Measurements from ENCODE around the gene ACKR3. TPM values are rescaled to one million over a fixed set of nuclear protein-coding genes. Genes with fewer than 3 reads are reported as not detected.

The ACKR3 gene
- total RNA-seq, 1 experiment from 2014 or later = not detected

DNA sequence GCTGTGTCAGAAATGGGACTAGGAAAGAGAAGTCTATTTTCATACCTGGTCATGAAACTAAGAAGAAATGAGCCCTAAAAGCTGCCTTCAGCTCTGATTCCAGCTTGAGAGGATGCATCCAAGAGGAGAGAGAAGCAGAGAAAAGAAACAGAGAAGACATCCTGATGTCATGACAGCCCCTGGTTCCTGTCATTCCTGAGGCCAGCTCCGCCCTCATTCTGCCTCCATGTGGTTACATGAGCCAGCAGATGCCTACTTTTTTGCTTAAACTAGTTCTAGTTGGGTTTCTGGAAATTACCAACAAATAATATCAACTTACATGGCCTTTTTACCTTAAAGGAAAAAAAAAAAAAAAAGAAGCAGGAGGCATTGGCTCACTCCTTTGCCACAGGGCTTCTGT, 14.1 kb upstream of the ACKR3 start:
- DNase-seq (ENCODE audit: low read depth, low spot score) (no peak), ATAC-seq (no peak)
- Histone ChIP-seq H3K27me3 (ENCODE audit: control insufficient read depth, insufficient read depth, low read length) (peaks cover 8% of the 10 kb centered on the region; the same call in 1 of the 2 replicates), H3K36me3 (ENCODE audit: control insufficient read depth, insufficient read depth, low read length) (no peaks in the 10 kb centered on the region), H3K27ac (ENCODE audit: low read length) (no peak overlapping the region), H3K9me3 (ENCODE audit: control insufficient read depth, insufficient read depth, low read depth, low read length) (no peaks in the 10 kb centered on the region), H3K4me3 (ENCODE audit: low read depth in 2 of 2, low read length in 2 of 2) (no peak overlapping the region), H3K4me1 (ENCODE audit: control insufficient read depth, insufficient read depth, low read length) (no peaks in the 10 kb centered on the region)
- CTCF ChIA-PET = no interaction called here
- POLR2A ChIA-PET = no interaction called here
- TF ChIP-seq, protein P1, sequence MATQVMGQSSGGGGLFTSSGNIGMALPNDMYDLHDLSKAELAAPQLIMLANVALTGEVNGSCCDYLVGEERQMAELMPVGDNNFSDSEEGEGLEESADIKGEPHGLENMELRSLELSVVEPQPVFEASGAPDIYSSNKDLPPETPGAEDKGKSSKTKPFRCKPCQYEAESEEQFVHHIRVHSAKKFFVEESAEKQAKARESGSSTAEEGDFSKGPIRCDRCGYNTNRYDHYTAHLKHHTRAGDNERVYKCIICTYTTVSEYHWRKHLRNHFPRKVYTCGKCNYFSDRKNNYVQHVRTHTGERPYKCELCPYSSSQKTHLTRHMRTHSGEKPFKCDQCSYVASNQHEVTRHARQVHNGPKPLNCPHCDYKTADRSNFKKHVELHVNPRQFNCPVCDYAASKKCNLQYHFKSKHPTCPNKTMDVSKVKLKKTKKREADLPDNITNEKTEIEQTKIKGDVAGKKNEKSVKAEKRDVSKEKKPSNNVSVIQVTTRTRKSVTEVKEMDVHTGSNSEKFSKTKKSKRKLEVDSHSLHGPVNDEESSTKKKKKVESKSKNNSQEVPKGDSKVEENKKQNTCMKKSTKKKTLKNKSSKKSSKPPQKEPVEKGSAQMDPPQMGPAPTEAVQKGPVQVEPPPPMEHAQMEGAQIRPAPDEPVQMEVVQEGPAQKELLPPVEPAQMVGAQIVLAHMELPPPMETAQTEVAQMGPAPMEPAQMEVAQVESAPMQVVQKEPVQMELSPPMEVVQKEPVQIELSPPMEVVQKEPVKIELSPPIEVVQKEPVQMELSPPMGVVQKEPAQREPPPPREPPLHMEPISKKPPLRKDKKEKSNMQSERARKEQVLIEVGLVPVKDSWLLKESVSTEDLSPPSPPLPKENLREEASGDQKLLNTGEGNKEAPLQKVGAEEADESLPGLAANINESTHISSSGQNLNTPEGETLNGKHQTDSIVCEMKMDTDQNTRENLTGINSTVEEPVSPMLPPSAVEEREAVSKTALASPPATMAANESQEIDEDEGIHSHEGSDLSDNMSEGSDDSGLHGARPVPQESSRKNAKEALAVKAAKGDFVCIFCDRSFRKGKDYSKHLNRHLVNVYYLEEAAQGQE (IDR thresholded peaks at IDR 0.05; ENCODE audit: insufficient read depth in 1 of 2, low read depth in 2 of 2, low read length in 1 of 2) = no peak
- TF ChIP-seq SIN3A (IDR thresholded peaks at IDR 0.05; ENCODE audit: borderline replicate concordance, insufficient read depth, low read depth, low read length) (no peak), POLR2AphosphoS5 (IDR thresholded peaks at IDR 0.05; ENCODE audit: low read depth, low read length) (no peak), TCF7L2 (IDR thresholded peaks at IDR 0.05; ENCODE audit: low read depth, low read length) (no peak)
- TF ChIP-seq, protein P2, sequence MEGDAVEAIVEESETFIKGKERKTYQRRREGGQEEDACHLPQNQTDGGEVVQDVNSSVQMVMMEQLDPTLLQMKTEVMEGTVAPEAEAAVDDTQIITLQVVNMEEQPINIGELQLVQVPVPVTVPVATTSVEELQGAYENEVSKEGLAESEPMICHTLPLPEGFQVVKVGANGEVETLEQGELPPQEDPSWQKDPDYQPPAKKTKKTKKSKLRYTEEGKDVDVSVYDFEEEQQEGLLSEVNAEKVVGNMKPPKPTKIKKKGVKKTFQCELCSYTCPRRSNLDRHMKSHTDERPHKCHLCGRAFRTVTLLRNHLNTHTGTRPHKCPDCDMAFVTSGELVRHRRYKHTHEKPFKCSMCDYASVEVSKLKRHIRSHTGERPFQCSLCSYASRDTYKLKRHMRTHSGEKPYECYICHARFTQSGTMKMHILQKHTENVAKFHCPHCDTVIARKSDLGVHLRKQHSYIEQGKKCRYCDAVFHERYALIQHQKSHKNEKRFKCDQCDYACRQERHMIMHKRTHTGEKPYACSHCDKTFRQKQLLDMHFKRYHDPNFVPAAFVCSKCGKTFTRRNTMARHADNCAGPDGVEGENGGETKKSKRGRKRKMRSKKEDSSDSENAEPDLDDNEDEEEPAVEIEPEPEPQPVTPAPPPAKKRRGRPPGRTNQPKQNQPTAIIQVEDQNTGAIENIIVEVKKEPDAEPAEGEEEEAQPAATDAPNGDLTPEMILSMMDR (IDR thresholded peaks at IDR 0.05) = no peak
- intact Hi-C loops (cut with micrococcal nuclease; ENCODE audit: unreplicated experiment) (loop anchor here (2.0 kb wide), 1 partner anchor 17 kb away; no protein-coding TSS in a partner anchor), in situ Hi-C loops (cut with HindIII; ENCODE audit: low pct_unique_long_range_greater_than_20kb, low sequenced_read_pairs) (no loop called here)
- BruUV-seq (replicated peaks) = no TSS peak

DNA sequence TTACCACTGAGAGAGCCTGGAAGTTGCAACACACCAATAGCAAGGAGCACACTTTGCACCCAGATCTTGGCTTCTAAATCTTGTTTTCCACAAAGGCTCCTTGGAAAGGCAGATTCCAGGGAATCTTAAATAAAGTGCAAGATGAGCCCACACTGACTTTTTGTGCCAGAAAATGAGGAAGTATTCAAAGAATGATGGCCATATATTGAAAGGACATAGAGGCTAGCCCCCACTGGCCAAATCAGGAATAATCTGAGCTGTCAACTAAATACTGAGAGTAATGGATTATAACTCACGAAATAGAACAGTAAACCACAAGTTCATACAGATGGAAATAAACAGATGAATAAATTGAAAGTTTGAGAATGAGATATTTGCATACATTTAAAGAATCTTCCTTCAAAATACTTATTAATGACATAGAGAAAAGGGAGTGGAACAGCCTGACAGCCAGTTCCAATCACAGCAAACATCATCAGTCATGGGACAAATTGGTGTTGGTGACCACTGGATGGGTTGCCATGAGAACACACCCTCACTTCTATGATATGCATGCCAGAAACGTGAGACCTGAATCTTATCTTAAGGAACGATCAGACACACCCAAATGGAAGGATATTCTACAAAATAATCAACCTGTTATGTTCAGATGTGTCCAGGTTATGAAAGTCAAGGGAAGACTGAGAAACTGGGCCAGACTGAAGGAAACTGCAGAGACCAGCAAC, 12.2 kb upstream of the ACKR3 start:
- Histone ChIP-seq H3K4me1 (ENCODE audit: control insufficient read depth, insufficient read depth, low read length) (no peaks in the 10 kb centered on the region), H3K36me3 (ENCODE audit: control insufficient read depth, insufficient read depth, low read length) (no peaks in the 10 kb centered on the region), H3K27me3 (ENCODE audit: control insufficient read depth, insufficient read depth, low read length) (peaks cover 10% of the 10 kb centered on the region), H3K9me3 (ENCODE audit: control insufficient read depth, insufficient read depth, low read depth, low read length) (no peaks in the 10 kb centered on the region), H3K27ac (ENCODE audit: low read length) (no peak overlapping the region), H3K4me3 (ENCODE audit: low read depth in 2 of 2, low read length in 2 of 2) (no peak overlapping the region)
- no peak for ATAC-seq
- BruUV-seq (replicated peaks) = no TSS peak
- TF ChIP-seq POLR2AphosphoS5 (IDR thresholded peaks at IDR 0.05; ENCODE audit: low read depth, low read length) (no peak), SIN3A (IDR thresholded peaks at IDR 0.05; ENCODE audit: borderline replicate concordance, insufficient read depth, low read depth, low read length) (no peak), TCF7L2 (IDR thresholded peaks at IDR 0.05; ENCODE audit: low read depth, low read length) (no peak)
- TF ChIP-seq, protein P2 (IDR thresholded peaks at IDR 0.05) = no peak
- TF ChIP-seq, protein P1 (IDR thresholded peaks at IDR 0.05; ENCODE audit: insufficient read depth in 1 of 2, low read depth in 2 of 2, low read length in 1 of 2) = no peak
- intact Hi-C loops (cut with micrococcal nuclease; ENCODE audit: unreplicated experiment) (no loop called here), in situ Hi-C loops (cut with HindIII; ENCODE audit: low pct_unique_long_range_greater_than_20kb, low sequenced_read_pairs) (no loop called here)
- DNase-seq (ENCODE audit: low read depth, low spot score) = no peak
- ChIA-PET POLR2A (no interaction called here), CTCF (no interaction called here)
